GM18498 (cell line): Measurements from ENCODE around the gene TSPAN1.
A peak's percentile ranks its signal among the peaks of the same experiment; 100 is the strongest.
"Not testable (repeated sequence)": the region's sequence is repeated elsewhere in the genome, so short reads cannot be mapped to it uniquely, and the experiment has no call there.

Experiments used
- ATAC-seq: cut with Tn5 transposase; IDR thresholded peaks from one replicate; pipeline ENCODE4 v1.9.1; 2021; ENCODE audit warnings: mild to moderate bottlenecking, moderate library complexity; ENCODE audit not compliant: unreplicated experiment

TSPAN1 gene

DNA sequence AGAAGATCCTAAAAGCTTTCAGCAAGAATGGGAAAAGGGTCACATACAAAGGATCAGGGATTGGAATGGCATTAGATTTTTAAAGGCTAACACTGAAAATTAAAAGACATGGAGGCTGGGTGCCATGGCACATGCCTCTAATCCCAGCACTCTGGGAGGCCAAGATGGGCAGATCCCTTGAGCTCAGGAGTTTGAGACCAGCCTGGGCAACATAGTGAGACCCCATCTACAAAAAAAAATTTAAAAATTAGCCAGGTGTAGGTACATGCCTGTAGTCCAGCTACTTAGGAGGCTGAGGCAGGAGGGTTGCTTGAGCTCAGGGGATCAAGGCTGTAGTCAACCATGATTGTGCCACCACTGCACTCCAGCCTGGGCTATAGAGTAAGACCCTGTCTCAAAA is 40.6 kb downstream of the TSPAN1 start:
- ATAC-seq = no peak

DNA sequence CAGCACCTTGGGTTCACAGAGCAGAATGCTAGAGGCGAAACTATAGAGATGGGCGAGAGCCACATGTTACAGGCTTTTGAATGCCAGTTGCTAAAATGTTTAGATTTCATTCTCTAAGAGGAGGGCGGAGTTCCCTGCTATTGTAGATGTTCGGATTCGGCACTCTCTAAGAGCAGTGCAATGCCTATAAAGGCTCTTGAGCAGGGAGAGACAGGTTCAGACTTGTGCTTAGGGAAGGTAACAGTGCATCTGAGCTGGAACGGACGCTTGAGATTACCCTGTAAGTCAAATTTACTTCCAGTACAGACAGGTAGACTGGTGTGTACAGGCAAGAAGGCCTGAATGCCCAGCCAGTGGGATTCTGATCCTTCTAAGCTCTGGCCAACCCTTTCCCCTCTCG is 43.6 kb downstream of the TSPAN1 start:
- ATAC-seq = no peak

DNA sequence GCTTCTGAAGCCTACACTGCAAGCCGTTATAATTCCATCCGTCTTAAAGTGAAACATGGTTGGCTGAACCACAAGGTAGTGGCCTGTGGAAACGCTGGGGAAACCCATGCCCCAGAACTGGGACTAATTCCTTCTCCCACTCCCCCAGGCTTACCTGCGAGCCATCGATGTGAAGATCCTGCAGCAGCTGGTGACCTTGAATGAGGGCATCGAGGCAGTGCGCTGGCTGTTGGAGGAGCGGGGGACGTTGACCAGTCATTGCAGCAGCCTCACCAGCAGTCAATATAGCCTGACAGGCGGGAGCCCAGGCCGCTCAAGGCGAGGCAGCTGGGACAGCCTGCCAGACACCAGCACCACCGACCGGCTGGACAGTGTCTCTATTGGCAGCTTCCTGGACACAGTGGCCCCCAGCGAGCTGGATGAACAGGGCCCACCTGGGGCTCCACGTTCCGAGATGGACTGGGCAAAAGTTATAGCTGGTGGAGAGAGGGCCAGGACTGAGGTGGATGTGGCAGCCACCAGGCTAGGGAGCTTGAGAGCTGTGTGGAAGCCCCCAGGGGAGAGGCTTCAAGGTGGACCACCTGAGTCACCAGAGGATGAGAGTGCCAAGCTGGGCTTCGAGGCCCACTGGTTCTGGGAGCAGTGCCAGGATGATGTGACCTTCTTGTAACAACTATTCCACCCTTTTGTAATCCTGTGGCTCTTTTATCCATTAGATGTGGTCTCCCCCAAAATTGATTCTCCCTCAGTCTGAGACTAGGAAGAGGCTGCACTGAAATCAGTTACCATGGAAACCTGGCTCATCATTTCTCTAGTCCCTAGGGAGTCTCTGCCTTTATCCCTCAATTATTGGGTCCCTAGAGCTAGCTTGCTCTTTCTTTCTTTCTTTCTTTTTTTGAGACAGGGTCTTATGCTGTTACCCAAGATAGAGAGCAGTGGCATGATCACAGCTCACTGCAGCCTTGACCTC is 44.9 kb downstream of the TSPAN1 start:
- ATAC-seq = no peak

DNA sequence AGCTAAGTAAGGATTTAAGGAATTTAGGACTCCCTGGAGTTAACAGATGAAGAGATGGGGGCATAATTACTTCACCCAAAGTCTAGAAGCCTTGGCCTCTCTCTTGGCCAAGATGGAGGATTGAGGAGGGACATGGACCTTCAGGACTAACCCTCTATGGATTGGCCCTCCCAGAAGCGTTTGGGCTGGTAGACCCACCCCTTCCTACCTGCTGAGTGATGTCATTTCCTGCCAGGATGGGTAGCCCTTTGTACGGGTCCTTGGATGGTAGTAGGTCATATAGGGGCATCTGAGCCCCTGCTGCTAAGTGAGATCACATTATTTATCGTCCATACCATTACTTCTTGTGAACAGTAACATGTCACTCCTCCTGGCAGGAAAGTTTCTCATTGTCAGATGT is 45.9 kb downstream of the TSPAN1 start:
- ATAC-seq = no peak

DNA sequence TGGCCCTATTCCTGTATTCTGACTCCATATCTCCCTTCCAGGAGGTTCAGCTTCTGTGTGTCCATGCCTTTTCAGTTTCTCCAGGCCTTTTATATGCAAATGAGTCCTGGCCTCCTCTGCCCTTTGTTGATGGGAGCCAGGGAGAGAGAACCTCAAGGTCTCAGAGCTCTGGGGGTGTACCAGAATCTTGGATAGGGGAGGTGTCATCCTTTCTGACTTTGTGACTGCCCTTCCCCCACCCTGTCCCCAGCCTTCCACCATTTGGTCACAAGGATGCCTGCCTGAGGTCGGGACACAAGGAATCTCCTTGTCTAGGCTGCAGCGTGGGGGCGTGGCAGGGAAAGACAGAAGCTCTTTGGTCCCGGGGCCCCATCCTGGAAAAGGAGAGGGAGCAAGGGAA is 46.9 kb downstream of the TSPAN1 start:
- no peak for ATAC-seq

DNA sequence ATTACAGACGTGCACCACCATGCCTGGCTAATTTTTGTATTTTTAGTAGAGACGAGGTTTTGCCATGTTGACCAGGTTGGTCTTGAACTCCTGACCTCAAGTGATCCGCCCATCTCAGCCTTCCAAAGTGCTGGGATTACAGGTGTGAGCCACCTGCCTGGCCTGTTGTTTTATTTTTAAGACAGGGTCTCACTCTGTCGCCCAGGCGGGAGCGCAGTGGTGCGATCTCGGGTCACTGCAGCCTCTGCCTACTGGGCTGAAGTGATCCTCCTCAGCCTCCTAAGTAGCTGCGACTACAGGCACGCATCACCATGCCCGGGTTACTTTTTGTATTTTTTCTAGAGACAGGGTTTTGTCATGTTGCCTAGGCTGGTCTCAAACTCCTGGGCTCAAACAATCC is 48.2 kb downstream of the TSPAN1 start:
- not testable (repeated sequence) for ATAC-seq

DNA sequence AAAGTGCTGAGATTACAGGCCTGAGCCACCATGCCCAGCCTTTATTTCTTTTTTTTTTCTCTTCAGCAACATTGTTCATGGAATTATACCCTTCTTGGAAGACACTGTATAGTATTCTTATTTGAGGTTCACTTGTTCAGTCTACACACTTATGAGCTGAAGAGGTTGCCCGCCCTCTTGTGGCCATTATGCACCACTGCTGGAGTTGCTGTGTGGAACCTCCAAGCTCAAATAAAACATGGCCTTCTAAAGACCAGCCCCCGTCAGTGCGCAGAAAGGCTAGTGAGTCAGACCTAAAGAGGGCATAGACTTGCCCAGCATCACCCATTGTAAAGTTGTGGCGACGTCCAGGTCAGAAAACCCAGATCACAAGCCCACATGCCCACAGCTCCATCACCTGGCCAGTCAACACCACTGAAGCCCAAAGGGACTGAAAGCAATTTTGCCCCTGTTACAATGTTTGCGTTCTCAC is 48.6 kb downstream of the TSPAN1 start:
- peak; percentile 76 for ATAC-seq

DNA sequence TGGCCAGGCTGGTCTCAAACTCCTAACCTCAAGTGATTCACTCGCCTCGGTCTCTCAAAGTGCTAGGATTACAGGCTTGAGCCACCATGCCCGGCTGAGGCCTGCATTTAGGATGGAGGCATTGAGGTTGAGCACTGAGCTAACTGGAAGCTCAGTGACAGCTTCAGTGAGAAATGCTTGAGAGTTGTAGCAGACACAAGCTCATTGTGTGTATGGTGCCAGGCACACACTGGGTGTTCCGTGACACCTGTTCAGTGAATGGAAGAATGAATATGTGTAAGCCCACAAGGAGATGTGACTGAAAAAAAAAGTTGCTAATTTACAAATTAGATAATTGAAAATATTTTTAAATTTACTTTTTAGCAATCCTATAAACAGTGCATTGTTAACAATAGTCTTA is 50.1 kb downstream of the TSPAN1 start:
- ATAC-seq = no peak

DNA sequence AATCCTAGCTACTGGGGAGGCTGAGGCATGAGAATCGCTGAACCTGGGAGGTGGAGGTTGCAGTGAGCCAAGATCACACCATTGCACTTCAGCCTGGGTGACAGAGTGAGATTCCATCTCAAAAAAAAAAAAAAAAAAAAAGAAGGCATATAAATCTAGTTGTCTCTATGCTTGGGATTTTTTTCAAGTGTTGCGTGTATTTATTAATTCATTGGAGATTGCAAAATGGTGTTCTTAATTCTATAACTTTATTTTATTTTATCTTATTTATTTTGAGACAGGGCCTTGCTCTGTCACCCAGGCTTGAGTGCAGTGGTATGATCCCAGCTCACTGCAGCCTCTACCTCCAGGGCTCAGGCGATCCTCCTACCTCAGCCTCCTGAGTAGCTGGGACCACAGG is 56.3 kb downstream of the TSPAN1 start:
- ATAC-seq = not testable (repeated sequence)
